Activated T-cell treated with anti-CD3 and anti-CD28 coated beads, Interleukin-2, amount 50 U/mL, for 4 hours (primary cell): ENCODE results near the gene AANAT. TPM values are rescaled to one million over a fixed set of nuclear protein-coding genes. Genes with fewer than 3 reads are reported as not detected.
"Not testable (repeated sequence)": the region's sequence is repeated elsewhere in the genome, so short reads cannot be mapped to it uniquely, and the experiment has no call there.

Source experiments
- ATAC-seq, 2 donors: fragments of 200-7000 bp; cut with Tn5 transposase; one replicate each; pipeline ENCODE4 v1.10.0; 2021
- DNase-seq: peaks from one replicate; pipeline ENCODE4 v3.0.0-alpha.2; 2020
- H3K27me3 Mint-ChIP-seq: one replicate; pipeline ENCODE4 v1.8.0; 2021; ENCODE audit warnings: low read depth, mixed read lengths
- H3K36me3 Mint-ChIP-seq: one replicate; pipeline ENCODE4 v1.8.0; 2022; ENCODE audit warnings: mixed read lengths; ENCODE audit not compliant: insufficient read depth
- H3K4me1 Mint-ChIP-seq: one replicate; pipeline ENCODE4 v1.8.0; 2021; ENCODE audit warnings: low read depth, mixed read lengths
- H3K4me3 Mint-ChIP-seq: one replicate; pipeline ENCODE4 v1.8.0; 2021; ENCODE audit warnings: mild to moderate bottlenecking, moderate library complexity, mixed read lengths
- H3K9me3 Mint-ChIP-seq: one replicate; pipeline ENCODE4 v1.8.0; 2021; ENCODE audit warnings: mixed read lengths
- total RNA-seq, 3 donors: library from RNA; stranded (reverse); gene quantifications; one replicate each; pipeline ENCODE4 v1.2.1, GENCODE V29; 2021

AANAT gene
- total RNA-seq, 3 donors from 2014 or later: not detected

DNA sequence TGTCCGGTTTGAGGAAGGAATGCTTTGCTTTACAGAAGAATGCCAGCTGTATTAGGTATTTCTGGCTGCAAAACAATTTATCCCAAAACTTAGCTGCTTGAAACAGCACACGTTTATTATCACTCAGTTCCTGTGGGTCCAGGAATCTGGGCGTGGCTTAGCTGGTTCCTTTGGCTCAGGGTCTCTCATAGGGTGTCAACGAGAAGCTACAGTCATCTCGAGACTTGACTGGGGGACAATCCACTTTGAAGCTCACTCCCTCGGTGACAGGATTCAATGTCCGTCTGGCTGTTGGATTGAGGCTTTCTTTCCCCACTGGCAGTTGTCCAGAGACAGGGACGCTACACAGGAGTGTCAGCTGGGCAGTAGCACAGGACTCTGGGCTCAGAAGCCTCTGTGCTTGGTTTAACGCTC lies 43.4 kb downstream of the AANAT start:
- Mint-ChIP-seq H3K36me3 (no peaks in the 10 kb centered on the region), H3K4me1 (peaks cover 47% of the 10 kb centered on the region), H3K27me3 (no peaks in the 10 kb centered on the region), H3K4me3 (no peak overlapping the region), H3K9me3 (no peaks in the 10 kb centered on the region)
- DNase-seq (no peak), ATAC-seq (no peak)

DNA sequence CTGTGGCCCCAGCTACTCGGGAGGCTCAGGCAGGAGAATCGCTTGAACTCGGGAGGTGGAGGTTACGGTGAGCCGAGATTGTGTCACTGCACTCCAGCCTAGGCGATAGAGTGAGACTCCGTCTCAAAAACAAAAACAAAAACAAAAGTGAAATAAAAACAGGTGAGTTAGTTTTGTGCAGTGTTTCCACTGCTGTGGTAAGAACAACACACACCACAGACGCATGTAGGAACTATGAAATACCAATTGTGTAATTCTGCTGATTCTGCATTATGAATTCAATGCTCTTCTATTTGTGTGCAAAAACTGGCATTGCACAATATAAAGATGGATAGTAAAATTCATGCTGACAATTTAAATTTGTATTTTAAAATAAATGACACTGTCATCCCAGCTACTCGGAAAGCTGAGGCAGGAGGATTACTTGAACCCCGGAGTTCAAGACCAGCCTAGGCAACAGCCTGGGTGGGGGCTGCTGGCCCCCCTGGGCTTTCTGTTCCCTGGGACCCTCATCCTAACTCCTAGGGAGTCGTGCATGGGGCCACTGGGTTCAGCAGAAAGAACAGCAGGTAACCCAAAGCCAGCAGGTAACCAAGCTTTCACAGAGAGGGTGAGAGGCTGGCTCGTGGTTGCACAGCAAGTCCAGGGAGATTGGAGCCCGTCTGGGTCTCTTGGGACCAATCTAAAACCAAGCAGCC lies 44.4 kb downstream of the AANAT start:
- ATAC-seq (no peak), DNase-seq (no peak)
- Mint-ChIP-seq H3K4me1 (peaks cover 48% of the 10 kb centered on the region), H3K9me3 (no peaks in the 10 kb centered on the region), H3K36me3 (no peaks in the 10 kb centered on the region), H3K4me3 (no peak overlapping the region), H3K27me3 (no peaks in the 10 kb centered on the region)

DNA sequence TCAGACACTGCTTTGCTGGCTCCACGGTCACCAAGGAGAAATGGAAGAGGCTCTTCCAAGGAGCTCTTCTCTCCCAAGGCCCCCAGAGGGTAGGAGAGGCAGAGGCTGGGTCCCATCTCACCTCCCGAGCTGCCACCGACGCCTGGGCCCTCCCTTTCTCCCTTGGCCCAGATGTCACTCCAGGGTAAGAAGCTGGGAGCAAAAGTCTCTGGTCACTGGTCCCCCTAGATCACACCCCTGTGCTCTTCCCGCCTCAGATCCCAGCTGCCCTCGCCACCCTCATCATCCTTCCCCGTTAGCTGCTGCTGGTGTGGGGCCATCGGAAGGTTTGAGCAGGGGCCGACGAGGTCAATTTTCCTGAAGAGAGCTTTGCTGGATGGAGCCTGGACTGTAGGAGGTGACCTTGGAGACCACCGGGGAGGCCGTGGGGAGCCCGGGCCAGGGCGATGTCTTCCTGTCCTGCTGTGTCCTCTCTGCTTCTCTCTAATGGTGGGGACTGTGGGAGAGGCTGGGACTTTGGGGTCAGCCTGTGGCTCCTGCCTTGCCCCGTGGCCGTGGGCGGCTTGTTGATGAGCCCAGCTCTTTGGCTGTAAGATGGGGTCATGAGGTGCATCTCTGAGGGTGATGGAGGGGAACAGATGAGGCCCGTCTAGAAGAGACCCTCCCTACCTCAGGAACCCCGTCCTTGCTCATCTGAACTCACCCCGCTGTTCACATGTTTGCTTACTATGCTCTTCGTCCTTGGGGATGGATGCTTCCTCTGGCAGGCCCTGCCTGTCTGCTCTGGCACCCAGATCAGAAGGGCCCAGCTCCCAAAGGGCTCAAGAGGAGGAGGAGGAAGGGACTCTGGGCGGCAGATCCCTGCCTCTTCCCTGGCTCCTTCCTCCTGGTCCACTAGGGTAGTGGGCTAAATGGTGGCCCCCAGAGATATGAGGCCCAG lies 45.2 kb downstream of the AANAT start:
- H3K36me3 Mint-ChIP-seq: no peaks in the 10 kb centered on the region
- H3K4me3 Mint-ChIP-seq: no peak overlapping the region

DNA sequence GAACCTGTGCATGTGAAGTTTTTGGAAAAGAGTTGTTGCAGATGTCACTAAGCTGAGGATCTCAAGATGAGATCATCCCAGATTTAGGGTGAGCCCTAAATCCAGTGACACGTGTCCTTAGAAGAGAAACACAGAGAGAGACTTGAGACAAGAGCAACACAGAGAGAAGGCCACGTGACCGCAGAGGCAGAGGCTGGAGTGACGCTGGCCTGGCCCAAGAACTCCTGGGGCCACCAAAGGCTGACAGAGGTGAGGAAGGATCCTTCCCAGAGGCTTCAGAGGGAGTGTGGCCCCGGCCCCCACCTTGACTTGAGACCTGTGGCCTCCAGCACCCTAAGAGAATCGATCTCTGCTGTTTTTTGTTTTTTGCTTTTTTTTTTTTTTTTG lies 45.9 kb downstream of the AANAT start:
- Mint-ChIP-seq H3K4me1 (peaks cover 53% of the 10 kb centered on the region), H3K9me3 (no peaks in the 10 kb centered on the region), H3K4me3 (no peak overlapping the region), H3K27me3 (no peaks in the 10 kb centered on the region), H3K36me3 (no peaks in the 10 kb centered on the region)
- ATAC-seq (no peak), DNase-seq (no peak)

More for the DNA sequence above, 45.2 kb downstream of the AANAT start:
- DNase-seq (no peak), ATAC-seq (no peak)
- H3K4me1 Mint-ChIP-seq: peaks cover 47% of the 10 kb centered on the region
- H3K27me3 Mint-ChIP-seq: no peaks in the 10 kb centered on the region
- H3K9me3 Mint-ChIP-seq: no peaks in the 10 kb centered on the region

DNA sequence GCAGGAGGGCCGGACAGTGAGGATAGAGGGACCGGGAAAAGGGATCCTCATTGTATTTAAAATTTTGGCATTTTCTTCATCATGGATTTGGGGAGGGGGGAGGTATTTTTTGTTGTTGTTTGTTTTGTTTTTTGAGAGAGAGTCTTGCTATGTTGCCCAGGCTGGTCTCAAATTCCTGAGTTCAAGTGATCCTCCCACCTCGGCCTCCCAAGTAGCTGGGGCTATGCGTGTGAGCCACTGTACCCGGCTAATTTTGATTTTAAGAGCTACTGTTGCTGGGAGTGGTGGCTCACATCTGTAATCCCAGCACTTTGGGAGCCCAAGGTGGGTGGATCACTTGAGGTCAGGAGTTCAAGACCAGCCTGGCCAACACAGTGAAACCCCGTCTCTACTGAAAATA lies 47.0 kb downstream of the AANAT start:
- peaks cover 56% of the 10 kb centered on the region for H3K4me1 Mint-ChIP-seq
- H3K9me3 Mint-ChIP-seq, ATAC-seq, H3K36me3 Mint-ChIP-seq, H3K27me3 Mint-ChIP-seq, H3K4me3 Mint-ChIP-seq, DNase-seq: not testable (repeated sequence)

DNA sequence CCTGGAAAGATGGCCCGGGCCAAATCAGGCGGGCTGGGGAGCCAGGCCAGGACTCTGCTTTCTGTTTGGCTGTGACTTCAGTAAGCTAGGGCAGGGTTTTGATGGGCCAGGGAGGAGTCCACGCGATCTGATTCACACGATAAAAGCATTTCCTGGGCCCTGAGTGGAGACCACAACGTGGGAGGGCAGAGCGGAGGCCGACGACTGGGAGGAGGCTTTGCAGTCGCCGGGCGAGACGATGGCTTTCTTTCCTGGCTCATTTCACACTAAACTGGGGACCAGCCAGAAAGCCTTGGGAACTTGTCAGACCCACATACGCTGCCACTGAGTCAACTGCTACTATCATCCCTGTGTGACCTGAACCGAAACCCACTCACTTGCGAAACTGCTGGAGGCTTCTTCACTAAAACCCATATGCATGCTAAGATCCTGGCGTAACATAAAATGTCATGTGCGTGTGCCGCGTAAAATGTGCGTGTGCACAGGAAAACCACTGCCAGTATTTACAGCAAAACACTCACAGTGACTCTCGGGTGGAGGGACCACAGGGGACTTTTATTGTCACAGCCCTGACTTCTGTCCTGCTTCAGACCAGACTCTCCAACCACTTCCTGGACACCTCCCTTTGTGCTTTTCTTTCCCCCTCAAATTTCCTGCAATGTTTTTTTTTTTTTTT lies 48.0 kb downstream of the AANAT start:
- Mint-ChIP-seq H3K9me3 (no peaks in the 10 kb centered on the region), H3K36me3 (no peaks in the 10 kb centered on the region), H3K27me3 (no peaks in the 10 kb centered on the region), H3K4me1 (peaks cover 56% of the 10 kb centered on the region), H3K4me3 (peak overlapping the region; percentile 67)
- ATAC-seq: peak; percentile 92 to 94
- DNase-seq: peak; percentile 65

DNA sequence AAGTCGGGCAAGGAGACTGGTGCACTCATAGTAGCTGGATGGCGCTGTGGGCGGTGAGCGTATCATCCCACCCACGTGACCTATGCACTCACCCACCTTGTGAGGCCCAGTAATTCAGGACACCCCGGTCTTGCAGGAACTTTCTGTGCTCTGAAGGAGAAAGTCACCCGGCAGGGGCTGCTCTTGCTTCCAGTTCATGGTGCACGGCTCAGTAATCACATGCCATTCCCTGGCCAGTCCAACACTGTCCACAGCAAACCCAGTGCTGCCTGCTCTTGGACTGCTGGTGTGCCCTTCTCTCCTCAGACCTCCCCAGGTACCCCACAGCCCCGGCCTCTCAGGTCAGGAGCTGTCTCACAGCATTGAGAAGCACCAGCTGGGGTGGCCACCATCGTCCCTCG lies 50.2 kb downstream of the AANAT start:
- H3K36me3 Mint-ChIP-seq: no peaks in the 10 kb centered on the region
- no peaks in the 10 kb centered on the region for H3K27me3 Mint-ChIP-seq
- DNase-seq (no peak), ATAC-seq (no peak)
- H3K4me1 Mint-ChIP-seq: peaks cover 45% of the 10 kb centered on the region
- H3K4me3 Mint-ChIP-seq: no peak overlapping the region
- no peaks in the 10 kb centered on the region for H3K9me3 Mint-ChIP-seq

DNA sequence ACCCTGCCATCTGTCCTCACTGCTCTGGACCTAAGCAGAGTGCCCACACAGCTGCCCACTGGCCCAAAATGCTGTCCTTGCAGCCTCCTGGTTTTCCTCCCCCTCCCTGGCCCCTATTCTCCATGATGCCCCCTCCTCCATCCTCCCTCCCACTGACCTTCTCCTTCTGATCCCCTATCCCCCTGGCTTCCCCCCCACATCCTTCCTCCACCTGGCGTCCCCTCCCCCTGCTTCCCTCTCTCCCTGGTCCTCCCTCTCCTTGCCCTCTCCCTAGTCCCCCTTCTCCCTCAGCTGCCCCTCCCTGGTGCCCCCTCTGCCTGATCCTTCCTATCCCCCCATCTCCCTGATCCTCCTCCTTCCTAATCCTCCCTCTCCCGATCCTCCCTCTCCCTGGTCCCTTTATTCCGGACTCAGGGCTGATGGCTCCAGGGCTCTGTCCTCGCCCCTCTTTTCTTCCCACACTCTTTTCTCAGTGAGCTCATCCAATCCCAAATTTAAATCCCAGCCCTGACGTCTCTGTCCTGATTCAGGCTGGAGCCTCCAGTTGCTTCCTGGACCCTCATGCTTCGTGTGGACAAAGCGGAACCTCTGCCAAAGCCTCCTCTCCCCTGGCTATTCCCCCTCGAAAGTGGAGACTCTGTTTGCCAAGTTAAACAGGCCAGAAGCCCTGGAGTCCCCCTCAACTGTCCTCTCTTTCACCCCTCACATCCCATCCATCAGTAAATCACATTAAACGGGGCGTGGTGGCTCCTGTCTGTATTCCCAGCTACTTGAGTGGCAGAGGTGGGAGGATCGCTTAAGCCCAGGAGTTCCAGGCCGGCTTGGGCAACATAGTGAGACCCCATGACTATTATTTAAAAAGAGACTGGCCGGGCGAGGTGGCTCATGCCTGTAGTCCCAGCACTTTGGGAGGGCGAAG lies 51.9 kb downstream of the AANAT start:
- Mint-ChIP-seq H3K36me3 (no peaks in the 10 kb centered on the region), H3K9me3 (no peaks in the 10 kb centered on the region), H3K4me3 (no peak overlapping the region), H3K27me3 (no peaks in the 10 kb centered on the region), H3K4me1 (peaks cover 40% of the 10 kb centered on the region)
- ATAC-seq (no peak), DNase-seq (no peak)

Other genes starting within 250 kb of the AANAT start
- 10 to 100 TPM; 13.3 to 16.7 (median 14.9) TPM for gene RNF157, start 227.1 kb upstream of the AANAT start, total RNA-seq
- 100 to 1,000 TPM; 162 to 196 (median 186) TPM for gene UBALD2, start 202.3 kb upstream of the AANAT start, total RNA-seq
- 1 to 10 TPM; 1.1 to 2.1 (median 1.2) TPM for gene QRICH2, start 159.3 kb upstream of the AANAT start, total RNA-seq
- gene PRPSAP1, start 113.7 kb upstream of the AANAT start, total RNA-seq: 10 to 100 TPM; 28.1 to 32.3 (median 31.8) TPM
- gene SPHK1, start 83.0 kb upstream of the AANAT start, total RNA-seq: 10 to 100 TPM; 16.9 to 22.2 (median 17.4) TPM
- gene UBE2O, start 14.5 kb upstream of the AANAT start, total RNA-seq: 10 to 100 TPM; 43.2 to 45.1 (median 45.0) TPM
- gene RHBDF2, start 33.8 kb downstream of the AANAT start, total RNA-seq: 10 to 100 TPM; 29.5 to 37.0 (median 34.3) TPM
- not detected for gene CYGB, start 70.1 kb downstream of the AANAT start, total RNA-seq
- not detected for gene PRCD, start 72.4 kb downstream of the AANAT start, total RNA-seq
- not detected for gene ST6GALNAC2, start 118.3 kb downstream of the AANAT start, total RNA-seq
- 1 to 10 TPM in 1 of 3 donors, under 1 TPM in 2; 0.57 to 1.1 (median 0.63) TPM for gene ST6GALNAC1, start 176.2 kb downstream of the AANAT start, total RNA-seq
- gene MXRA7, start 243.4 kb downstream of the AANAT start, total RNA-seq: 1 to 10 TPM; 2.0 to 2.3 (median 2.0) TPM